Mammary epithelial cell (primary cell): ENCODE data around the gene KCNN3.
"Not testable (repeated sequence)": the region's sequence is repeated elsewhere in the genome, so short reads cannot be mapped to it uniquely, and the experiment has no call there.

ENCODE experiments used
- CTCF ChIP-seq, 2 donors: IDR thresholded peaks in 1 of 2; conservative IDR thresholded peaks in 1 of 2; 2 replicates each; pipeline ENCODE4 v1.5.1; 2011 to 2012; ENCODE audit warnings: inconsistent platforms in 2 of 2, low read length in 2 of 2, mild to moderate bottlenecking in 2 of 2, control low read depth in 1 of 2, low read depth in 1 of 2; ENCODE audit not compliant: insufficient read depth in 1 of 2; ENCODE audit errors: extremely low read depth in 1 of 2
- EZH2 ChIP-seq: IDR thresholded peaks from 2 replicates; pipeline ENCODE4 v1.6.1; 2012; ENCODE audit warnings: low read length, inconsistent platforms, borderline replicate concordance

DNA sequence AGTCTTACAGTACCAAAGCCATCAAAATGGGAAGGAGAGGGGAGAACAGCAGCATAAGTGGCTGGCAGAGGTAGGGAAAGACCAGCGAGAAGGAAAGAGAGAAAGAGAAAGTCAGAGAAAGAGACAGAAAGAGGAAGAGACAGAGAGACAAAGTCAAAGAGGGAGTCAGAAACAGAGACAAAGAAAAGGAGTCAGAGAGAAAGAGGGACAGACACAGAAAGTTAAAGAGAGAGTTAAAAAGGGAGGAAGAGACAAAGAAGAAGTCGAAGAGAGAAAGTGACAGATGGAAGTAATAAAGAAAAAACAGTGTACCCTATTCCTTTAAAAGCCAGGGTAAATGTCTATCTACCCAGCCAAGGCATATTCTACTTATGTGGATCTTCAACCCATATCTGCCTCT is 193.2 kb downstream of the KCNN3 start:
- TF ChIP-seq CTCF (conservative IDR thresholded peaks at IDR 0.05 in 1 of 2, IDR thresholded peaks at IDR 0.05 in 1 of 2; ENCODE audit: extremely low read depth in 1 of 2, insufficient read depth in 1 of 2, low read depth in 1 of 2, low read length in 2 of 2); EZH2: not testable (repeated sequence)
